Peyer's patch (tissue), 4 donors: ENCODE data around the gene CREB3L2. TPM values are rescaled to one million over a fixed set of nuclear protein-coding genes. Genes with fewer than 3 reads are reported as not detected.

ENCODE experiments used
- DNase-seq, 3 donors: peaks; one replicate each; pipeline ENCODE4 v3.0.0-alpha.2; 2017 to 2019
- H3K27ac ChIP-seq, 4 donors: fragments of 200-600 bp; sonication (generic); one replicate each; pipeline ENCODE4 v1.5.1; 2016 to 2019
- H3K27me3 ChIP-seq, 2 donors: fragments of 200-600 bp; sonication (generic); one replicate each; pipeline ENCODE4 v1.5.1; 2019
- H3K36me3 ChIP-seq, 3 donors: fragments of 200-600 bp; sonication (generic); one replicate each; pipeline ENCODE4 v1.5.1; 2016 to 2019
- H3K4me1 ChIP-seq, 4 donors: fragments of 200-600 bp; sonication (generic); one replicate each; pipeline ENCODE4 v1.5.1; 2016 to 2019
- H3K4me3 ChIP-seq, 4 donors: fragments of 200-600 bp; sonication (generic); 1 replicate in 3 of 4; 2 replicates in 1 of 4; pipeline ENCODE4 v1.5.1; 2016 to 2019; ENCODE audit warnings: mild to moderate bottlenecking in 1 of 4
- H3K9me3 ChIP-seq, 4 donors: fragments of 200-600 bp; sonication (generic); one replicate each; pipeline ENCODE4 v1.5.1; 2016 to 2019; ENCODE audit warnings: mild to moderate bottlenecking in 1 of 4
- CTCF ChIP-seq, 6 experiments: fragments of 450-650 bp in 4 of 6; fragments of 200-600 bp in 2 of 6; sonication (generic) in 1 of 6; IDR thresholded peaks; one replicate each; pipeline ENCODE4 v1.5.1; 2017 to 2019; ENCODE audit warnings: antibody characterized with exemption in 6 of 6, mild to moderate bottlenecking in 3 of 6, moderate library complexity in 1 of 6
- POLR2A ChIP-seq, 2 donors: fragments of 450-650 bp; IDR thresholded peaks; one replicate each; pipeline ENCODE4 v1.5.1; 2017; ENCODE audit warnings: antibody characterized with exemption in 2 of 2, mild to moderate bottlenecking in 2 of 2, moderate library complexity in 2 of 2
- total RNA-seq, 4 donors: library from RNA; depleted of rRNA; stranded (reverse); fragments of >200 nt; gene quantifications; one replicate each; pipeline ENCODE4 v1.1.0, GENCODE V29; 2016

Gene CREB3L2
- total RNA-seq, 4 donors from 2014 or later, result 20.6 to 42.7 (median 33.6) TPM

DNA sequence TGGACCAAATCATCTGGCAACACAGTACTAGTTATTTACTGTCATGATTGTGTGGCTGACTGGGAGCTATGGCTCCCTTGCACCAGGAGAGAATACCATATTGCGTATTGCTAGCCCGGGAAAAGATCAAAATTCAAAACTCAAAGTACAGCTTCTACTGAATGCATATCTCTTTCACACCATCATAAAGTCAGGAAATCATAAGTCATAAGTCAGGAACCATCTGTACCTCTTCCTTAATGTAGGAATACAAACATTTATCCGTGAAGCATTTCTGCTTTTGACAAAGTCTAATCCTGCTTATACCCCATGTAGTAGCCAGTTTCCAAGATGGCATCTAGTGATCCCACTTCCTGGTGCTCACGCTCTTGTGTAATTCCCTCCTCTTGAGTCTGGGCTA is 2.2 kb upstream of the CREB3L2 start:
- Histone ChIP-seq H3K4me3 (no peak overlapping the region), H3K27ac (no peak overlapping the region)
- TF ChIP-seq CTCF (IDR thresholded peaks at IDR 0.05) (no peak), POLR2A (IDR thresholded peaks at IDR 0.05) (no peak)

GRCh38 chr7:138002828-138003189 is 923 bp upstream of the CREB3L2 start:
- TF ChIP-seq POLR2A (IDR thresholded peaks at IDR 0.05) (no peak), CTCF (IDR thresholded peaks at IDR 0.05) (no peak)
- Histone ChIP-seq H3K27ac (no peak overlapping the region), H3K27me3 (no peaks in the 10 kb centered on the region), H3K36me3 (no peaks in the 10 kb centered on the region), H3K4me3 (peak overlapping the region in 1 of 4 donors; percentile 71), H3K4me1 (peaks cover 0 to 19% (median 3%) of the 10 kb centered on the region in 4 donors), H3K9me3 (no peaks in the 10 kb centered on the region)
- DNase-seq, result no peak

More for the DNA sequence above, 2.2 kb upstream of the CREB3L2 start:
- no peak for DNase-seq
- no peaks in the 10 kb centered on the region for H3K27me3 ChIP-seq
- H3K9me3 ChIP-seq, result no peaks in the 10 kb centered on the region
- peaks cover 0 to 7% (median 3%) of the 10 kb centered on the region in 4 donors for H3K4me1 ChIP-seq
- no peaks in the 10 kb centered on the region for H3K36me3 ChIP-seq

GRCh38 chr7:138002096-138002827 is 376 bp upstream of the CREB3L2 start:
- DNase-seq, result peak; percentile 99
- TF ChIP-seq POLR2A (IDR thresholded peaks at IDR 0.05), result no peak
- TF ChIP-seq CTCF (IDR thresholded peaks at IDR 0.05), result peak; percentile 71 to 95 (median 86)
- H3K27me3 ChIP-seq, result no peaks in the 10 kb centered on the region
- peaks cover 0 to 23% (median 3%) of the 10 kb centered on the region in 4 donors for H3K4me1 ChIP-seq
- no peaks in the 10 kb centered on the region for H3K36me3 ChIP-seq
- H3K9me3 ChIP-seq, result no peaks in the 10 kb centered on the region
- H3K27ac ChIP-seq, result peak overlapping the region; percentile 88 to 97 (median 93)
- peak overlapping the region; percentile 71 to 91 (median 84) for H3K4me3 ChIP-seq

- H3K36me3 ChIP-seq, result no peaks in the 10 kb centered on the region
- peak in 1 of 3 donors; percentile 72 for DNase-seq
- peak overlapping the region; percentile 71 to 91 (median 84) for H3K4me3 ChIP-seq
- no peaks in the 10 kb centered on the region for H3K9me3 ChIP-seq
- H3K4me1 ChIP-seq, result peaks cover 0 to 40% (median 6%) of the 10 kb centered on the region in 4 donors
- TF ChIP-seq POLR2A (IDR thresholded peaks at IDR 0.05) (no peak), CTCF (IDR thresholded peaks at IDR 0.05) (no peak)
- H3K27me3 ChIP-seq, result no peaks in the 10 kb centered on the region
- H3K27ac ChIP-seq, result peak overlapping the region; percentile 88 to 97 (median 93)
Measured at GRCh38 chr7:138000081-138000701, 1.7 kb downstream of the CREB3L2 start.

- no peak for DNase-seq
- H3K27ac ChIP-seq, result peak overlapping the region; percentile 88 to 97 (median 93)
- no peaks in the 10 kb centered on the region for H3K9me3 ChIP-seq
- TF ChIP-seq POLR2A (IDR thresholded peaks at IDR 0.05), result no peak
- TF ChIP-seq CTCF (IDR thresholded peaks at IDR 0.05), result no peak
- H3K4me3 ChIP-seq, result peak overlapping the region; percentile 71 to 91 (median 84)
- no peaks in the 10 kb centered on the region for H3K36me3 ChIP-seq
- H3K4me1 ChIP-seq, result peaks cover 0 to 40% (median 6%) of the 10 kb centered on the region in 4 donors
- no peaks in the 10 kb centered on the region for H3K27me3 ChIP-seq
Measured at GRCh38 chr7:137999496-138000080, 2.3 kb downstream of the CREB3L2 start.
